Left lung (tissue), 10 donors: ENCODE data around the gene FAM20C. TPM values are rescaled to one million over a fixed set of nuclear protein-coding genes. Genes with fewer than 3 reads are reported as not detected.
A peak's percentile ranks its signal among the peaks of the same experiment; 100 is the strongest.

ENCODE experiments used
- ATAC-seq: fragments of 200-7000 bp; cut with Tn5 transposase; one replicate; pipeline ENCODE4 v1.9.1; 2020; ENCODE audit warnings: moderate library complexity
- DNase-seq, 4 donors: peaks; one replicate each; pipeline ENCODE4 v3.0.0-alpha.2; 2013 to 2020
- H3K27ac ChIP-seq, 2 donors: fragments of 200-600 bp; sonication (generic) in 1 of 2; one replicate each; pipeline versions ENCODE4 v1.5.0 to v1.8.0; 2020 to 2021
- H3K27me3 ChIP-seq, 2 donors: fragments of 200-600 bp; sonication (generic) in 1 of 2; one replicate each; pipeline versions ENCODE4 v1.5.0 to v1.8.0; 2020 to 2021
- H3K36me3 ChIP-seq, 2 donors: fragments of 200-600 bp; sonication (generic) in 1 of 2; one replicate each; pipeline versions ENCODE4 v1.5.0 to v1.8.0; 2020 to 2021
- H3K4me1 ChIP-seq, 2 donors: fragments of 200-600 bp; one replicate each; pipeline ENCODE4 v1.8.0; 2021
- H3K4me3 ChIP-seq, 2 donors: fragments of 200-600 bp; sonication (generic) in 1 of 2; one replicate each; pipeline versions ENCODE4 v1.5.0 to v1.8.0; 2020 to 2021; ENCODE audit warnings: mild to moderate bottlenecking in 1 of 2
- H3K9me3 ChIP-seq, 2 donors: fragments of 200-600 bp; sonication (generic) in 1 of 2; one replicate each; pipeline versions ENCODE4 v1.5.0 to v1.8.0; 2020 to 2021
- intact Hi-C, 2 donors: fragments of 100-400 bp; cut with DNase I; formaldehyde crosslinking; loops; one replicate each; pipeline versions ENCODE4 v1.11.2 to v1.14.2; 2022
- polyA plus RNA-seq, 6 donors: library from polyadenylated mRNA; unstranded; fragments of 120-200 nt; gene quantifications; one replicate each; pipeline ENCODE4 v1.2.1, GENCODE V29; 2013; ENCODE audit not compliant: insufficient read length in 6 of 6
- total RNA-seq, 2 donors: library from RNA; stranded (reverse); fragmentation: NEBNext Ultra II Directional; extraction: Animal tissue kit (Norgen Biotek cat#: 25700); gene quantifications; one replicate each; pipeline ENCODE4 v1.2.1, GENCODE V29; 2021
- TF ChIP-seq, protein P1 (sequence below), 2 donors: fragments of 200-600 bp; sonication (generic) in 1 of 2; IDR thresholded peaks; one replicate each; pipeline versions ENCODE4 v1.5.0 to v1.8.0; 2021; ENCODE audit warnings: antibody characterized with exemption in 2 of 2
- donor health status: DM: no; HTN: yes; CAD: no.
- donor health status: DM: no; HTN: no; CAD: no.

Gene FAM20C
- total and polyA plus RNA-seq, 8 donors: 21.2 to 75.5 (median 31.8) TPM

DNA sequence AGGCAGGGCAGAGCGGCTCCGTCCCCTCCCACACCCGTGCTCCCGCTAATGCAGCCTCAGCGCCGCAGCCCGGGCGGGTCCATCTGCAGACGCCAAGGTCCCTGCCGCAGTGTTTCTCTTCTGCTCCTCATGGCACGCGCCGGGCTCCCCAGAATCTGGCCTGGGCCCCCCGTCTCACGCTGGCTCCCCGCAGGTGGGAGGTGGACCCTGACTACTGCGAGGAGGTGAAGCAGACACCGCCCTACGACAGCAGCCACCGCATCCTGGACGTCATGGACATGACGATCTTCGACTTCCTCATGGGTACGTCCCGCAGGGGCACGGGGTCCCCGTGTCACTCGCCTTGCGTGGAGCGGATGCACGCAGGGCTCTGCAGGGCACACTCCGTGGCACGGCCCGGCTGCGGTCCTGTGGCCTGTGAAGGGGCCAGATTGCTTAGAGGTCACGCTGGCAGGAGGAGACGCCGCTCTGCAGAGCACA lies 64.1 kb downstream of the FAM20C start:
- Histone ChIP-seq H3K27ac (no peak overlapping the region), H3K27me3 (no peaks in the 10 kb centered on the region), H3K4me1 (no peaks in the 10 kb centered on the region), H3K36me3 (peaks cover 0 to 92% of the 10 kb centered on the region in 2 donors), H3K9me3 (peaks cover 0 to 5% of the 10 kb centered on the region in 2 donors), H3K4me3 (no peak overlapping the region)
- TF ChIP-seq, protein P1, sequence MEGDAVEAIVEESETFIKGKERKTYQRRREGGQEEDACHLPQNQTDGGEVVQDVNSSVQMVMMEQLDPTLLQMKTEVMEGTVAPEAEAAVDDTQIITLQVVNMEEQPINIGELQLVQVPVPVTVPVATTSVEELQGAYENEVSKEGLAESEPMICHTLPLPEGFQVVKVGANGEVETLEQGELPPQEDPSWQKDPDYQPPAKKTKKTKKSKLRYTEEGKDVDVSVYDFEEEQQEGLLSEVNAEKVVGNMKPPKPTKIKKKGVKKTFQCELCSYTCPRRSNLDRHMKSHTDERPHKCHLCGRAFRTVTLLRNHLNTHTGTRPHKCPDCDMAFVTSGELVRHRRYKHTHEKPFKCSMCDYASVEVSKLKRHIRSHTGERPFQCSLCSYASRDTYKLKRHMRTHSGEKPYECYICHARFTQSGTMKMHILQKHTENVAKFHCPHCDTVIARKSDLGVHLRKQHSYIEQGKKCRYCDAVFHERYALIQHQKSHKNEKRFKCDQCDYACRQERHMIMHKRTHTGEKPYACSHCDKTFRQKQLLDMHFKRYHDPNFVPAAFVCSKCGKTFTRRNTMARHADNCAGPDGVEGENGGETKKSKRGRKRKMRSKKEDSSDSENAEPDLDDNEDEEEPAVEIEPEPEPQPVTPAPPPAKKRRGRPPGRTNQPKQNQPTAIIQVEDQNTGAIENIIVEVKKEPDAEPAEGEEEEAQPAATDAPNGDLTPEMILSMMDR (IDR thresholded peaks at IDR 0.05): no peak
- intact Hi-C loops: no loop called here
- ATAC-seq (no peak), DNase-seq (peak in 1 of 4 donors; percentile 76)

DNA sequence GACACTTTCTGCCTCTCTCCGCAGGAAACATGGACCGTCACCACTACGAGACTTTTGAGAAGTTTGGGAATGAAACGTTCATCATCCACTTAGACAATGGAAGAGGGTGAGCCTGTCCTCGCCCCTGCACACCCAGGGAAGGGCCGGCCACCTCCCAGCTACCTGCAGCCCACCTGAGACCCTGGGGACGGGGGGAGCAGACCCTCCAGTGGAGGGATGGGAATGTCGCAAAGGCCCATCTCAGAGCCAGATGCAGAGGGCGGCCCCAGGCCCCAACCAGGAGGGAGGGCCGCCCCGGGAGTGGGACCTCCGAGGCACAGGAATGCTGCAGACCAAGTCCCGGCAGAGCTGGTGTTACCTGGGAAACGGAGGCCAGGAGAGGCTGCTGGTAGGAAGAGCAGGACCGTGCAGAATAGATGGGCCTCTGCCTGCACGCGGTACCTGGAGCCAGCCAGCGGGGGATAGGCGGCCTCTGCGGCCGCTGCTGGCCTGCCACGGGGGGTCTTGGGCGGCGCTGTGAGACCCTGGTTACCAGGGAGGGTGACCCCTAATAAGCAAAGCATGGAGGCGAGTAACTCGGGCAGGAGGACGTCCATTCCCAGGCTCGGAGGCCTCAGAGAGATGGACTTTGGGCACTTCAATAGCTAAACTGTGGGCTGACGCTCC lies 64.7 kb downstream of the FAM20C start:
- no peak for ATAC-seq
- Histone ChIP-seq H3K27ac (no peak overlapping the region), H3K9me3 (peaks cover 0 to 10% of the 10 kb centered on the region in 2 donors), H3K4me3 (no peak overlapping the region), H3K4me1 (no peaks in the 10 kb centered on the region), H3K27me3 (no peaks in the 10 kb centered on the region), H3K36me3 (peaks cover 0 to 88% of the 10 kb centered on the region in 2 donors)
- TF ChIP-seq, protein P1 (IDR thresholded peaks at IDR 0.05): no peak
- DNase-seq: peak in 1 of 4 donors; percentile 43
- intact Hi-C loops: no loop called here

DNA sequence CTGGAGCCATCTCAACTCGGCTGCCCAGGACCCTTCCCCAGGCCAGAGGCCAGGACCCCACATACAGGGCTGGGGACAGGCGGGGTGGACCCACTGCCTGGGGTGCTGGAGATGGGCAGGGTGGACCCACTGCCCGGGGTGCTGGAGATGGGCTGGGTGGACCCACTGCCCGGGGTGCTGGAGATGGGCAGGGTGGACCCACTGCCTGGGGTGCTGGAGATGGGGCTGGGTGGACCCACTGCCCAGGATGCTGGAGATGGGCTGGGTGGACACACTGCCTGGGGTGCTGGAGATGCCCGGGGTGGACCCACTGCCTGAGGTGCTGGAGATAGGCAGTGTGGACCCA lies 65.2 kb downstream of the FAM20C start:
- Histone ChIP-seq H3K4me3 (no peak overlapping the region), H3K9me3 (peaks cover 0 to 15% of the 10 kb centered on the region in 2 donors), H3K27me3 (no peaks in the 10 kb centered on the region), H3K36me3 (peaks cover 0 to 82% of the 10 kb centered on the region in 2 donors), H3K27ac (no peak overlapping the region), H3K4me1 (no peaks in the 10 kb centered on the region)
- ATAC-seq (no peak), DNase-seq (peak in 1 of 4 donors; percentile 39)
- intact Hi-C loops: no loop called here
- TF ChIP-seq, protein P1 (IDR thresholded peaks at IDR 0.05): no peak

DNA sequence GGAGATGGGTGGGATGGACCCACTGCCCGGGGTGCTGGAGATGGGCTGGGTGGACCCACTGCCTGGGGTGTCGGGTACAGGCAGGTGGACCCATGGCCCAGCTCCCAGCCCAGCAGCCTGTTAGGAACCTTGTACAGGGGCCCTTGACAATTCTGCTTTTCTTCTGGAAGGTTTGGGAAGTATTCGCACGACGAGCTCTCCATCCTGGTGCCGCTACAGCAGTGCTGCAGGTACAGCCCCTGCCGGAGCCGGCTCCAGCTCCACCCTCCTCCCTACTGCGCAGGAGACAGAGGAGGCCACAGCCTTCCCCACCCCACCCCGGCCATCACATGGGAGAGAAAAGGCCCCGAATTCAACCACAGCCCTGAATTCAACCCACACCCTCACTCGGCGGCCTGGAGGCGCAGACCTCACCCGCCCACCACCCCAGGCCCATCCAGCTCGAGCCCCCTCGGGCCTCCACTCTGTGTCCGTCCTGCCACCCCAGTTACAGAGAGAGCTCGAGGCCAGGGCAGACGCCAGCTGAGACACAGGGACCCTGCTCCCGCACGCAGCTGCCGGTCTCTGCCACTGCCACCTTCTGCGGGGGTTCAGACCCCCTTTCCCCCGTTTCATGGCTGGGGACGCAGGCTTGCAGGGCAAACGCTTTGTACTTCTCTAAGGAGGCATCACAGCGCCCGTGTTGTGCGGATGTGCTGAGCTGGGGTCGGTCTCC lies 66.3 kb downstream of the FAM20C start:
- no peaks in the 10 kb centered on the region for H3K4me1 ChIP-seq
- H3K36me3 ChIP-seq: peaks cover 0 to 72% of the 10 kb centered on the region in 2 donors
- H3K27me3 ChIP-seq: no peaks in the 10 kb centered on the region
- intact Hi-C loops: no loop called here
- DNase-seq (peak in 2 of 4 donors; percentile 27 to 75), ATAC-seq (no peak)
- no peak overlapping the region for H3K27ac ChIP-seq
- TF ChIP-seq, protein P1 (IDR thresholded peaks at IDR 0.05): no peak
- H3K9me3 ChIP-seq: peaks cover 0 to 17% of the 10 kb centered on the region in 2 donors
- no peak overlapping the region for H3K4me3 ChIP-seq

DNA sequence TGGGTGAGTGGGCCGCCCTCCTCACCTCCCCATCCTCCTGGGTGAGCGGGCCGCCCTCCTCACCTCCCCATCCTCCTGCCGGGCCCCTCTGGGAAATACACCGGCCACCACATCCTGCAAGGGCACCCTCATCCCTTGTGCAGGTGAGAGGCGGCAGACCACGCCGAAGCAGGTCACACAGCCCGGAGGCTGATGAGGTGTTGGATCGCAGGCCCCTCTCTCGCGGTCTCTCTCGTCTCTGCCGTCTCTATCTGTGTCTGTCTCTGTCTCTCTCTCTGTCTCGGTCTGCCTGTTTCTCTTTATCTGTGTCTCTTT lies 66.8 kb downstream of the FAM20C start:
- no peak for ATAC-seq

More for the DNA sequence above, 66.8 kb downstream of the FAM20C start:
- TF ChIP-seq, protein P1 (IDR thresholded peaks at IDR 0.05): no peak
- Histone ChIP-seq H3K9me3 (peaks cover 0 to 17% of the 10 kb centered on the region in 2 donors), H3K4me3 (no peak overlapping the region), H3K27me3 (no peaks in the 10 kb centered on the region), H3K36me3 (peaks cover 0 to 67% of the 10 kb centered on the region in 2 donors), H3K27ac (no peak overlapping the region), H3K4me1 (no peaks in the 10 kb centered on the region)
- DNase-seq: no peak
- intact Hi-C loops: no loop called here
